ENCODE results near the gene CSMD2.

GRCh38 chr1:33503506-33503905 lies 661.5 kb downstream of the CSMD2 start:
- no peak for TF ChIP-seq CTCF (conservative IDR thresholded peaks at IDR 0.05; ENCODE audit: low read length)
- no peak for TF ChIP-seq EZH2phosphoT487 (IDR thresholded peaks at IDR 0.05; ENCODE audit: borderline replicate concordance)
